ENCODE results near the gene SCNN1A. TPM values are rescaled to one million over a fixed set of nuclear protein-coding genes. Genes with fewer than 3 reads are reported as not detected.
A peak's percentile ranks its signal among the peaks of the same experiment; 100 is the strongest.

Gene SCNN1A
- total RNA-seq, 1 donor from 2014 or later, result 7.1 TPM

DNA sequence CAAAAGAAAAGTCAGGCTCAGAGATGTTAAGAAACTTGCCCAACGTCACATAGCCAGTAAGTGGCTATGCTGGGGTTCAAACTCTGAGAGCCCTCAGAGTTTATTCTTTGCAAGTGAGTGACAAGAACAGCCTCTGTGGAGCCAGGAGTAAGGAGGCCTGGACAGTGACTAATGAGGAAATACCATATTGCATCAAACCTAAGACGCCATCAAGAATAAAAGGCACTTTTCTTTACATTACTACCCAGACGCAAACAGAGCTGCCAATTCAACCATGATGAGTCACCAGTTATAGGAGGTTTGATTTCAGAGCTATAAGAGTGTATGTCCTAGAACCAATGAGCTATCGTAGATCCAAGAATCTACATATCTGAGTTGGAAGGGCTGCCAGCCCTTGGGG lies 42.9 kb downstream of the SCNN1A start:
- peak; percentile 36 for DNase-seq

DNA sequence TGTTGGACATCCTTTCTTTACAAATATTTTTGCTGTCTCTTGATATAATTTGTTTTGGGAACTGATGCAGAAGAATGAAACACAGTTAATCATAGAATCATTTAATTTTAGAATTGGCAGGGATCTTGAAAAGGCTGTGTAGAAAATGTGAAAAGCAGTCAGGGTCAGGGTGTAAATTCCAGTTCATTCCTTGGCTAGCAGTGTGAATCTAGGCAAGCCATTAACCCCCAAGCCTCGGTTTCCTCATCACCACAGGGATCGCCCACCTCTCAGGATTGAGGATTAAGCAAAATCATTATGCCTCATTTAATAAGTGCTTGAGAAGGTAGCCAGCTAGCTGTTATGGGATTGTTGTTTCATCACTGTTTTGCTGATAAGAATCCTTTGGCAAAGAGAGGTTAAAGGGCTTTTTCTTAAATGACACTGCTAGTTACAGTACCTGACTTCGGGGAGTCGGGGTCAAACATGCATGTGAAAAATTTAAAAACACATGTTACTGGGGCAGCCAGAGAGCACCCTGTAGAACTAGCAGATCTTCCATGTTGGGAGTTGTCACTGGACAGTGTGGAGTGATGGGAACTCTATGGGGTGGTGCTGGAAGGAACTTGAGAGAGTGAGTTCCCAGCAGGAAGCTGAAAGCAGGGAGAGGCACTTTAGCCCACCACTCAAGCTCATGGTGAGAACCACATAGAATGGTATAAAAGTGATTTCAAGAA lies 44.2 kb downstream of the SCNN1A start:
- DNase-seq, result no peak

- DNase-seq, result no peak
These were observed 45.2 kb downstream of the SCNN1A start for GRCh38 chr12:6330192-6330591.

DNA sequence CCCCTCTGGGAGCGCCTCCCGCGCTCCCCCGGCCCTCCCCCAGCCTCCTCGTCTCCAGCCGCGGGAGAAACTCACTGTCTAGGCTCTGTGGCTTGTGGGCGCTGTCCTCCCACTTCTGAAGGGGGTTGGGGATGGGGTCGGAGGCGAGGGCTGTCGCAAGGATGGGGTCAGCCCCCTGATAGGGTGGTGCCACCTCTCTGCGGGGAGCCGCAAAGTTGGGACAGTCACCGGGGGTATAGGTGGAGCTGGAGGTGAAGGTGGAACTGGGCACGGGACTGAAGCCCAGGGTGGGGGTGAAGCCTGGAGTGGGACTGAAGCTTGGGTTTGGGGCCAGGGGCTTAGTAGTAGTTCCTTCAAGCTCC lies 45.7 kb downstream of the SCNN1A start:
- DNase-seq, result no peak

- no peak for DNase-seq
These were observed 46.2 kb downstream of the SCNN1A start for GRCh38 chr12:6328945-6329702.

DNA sequence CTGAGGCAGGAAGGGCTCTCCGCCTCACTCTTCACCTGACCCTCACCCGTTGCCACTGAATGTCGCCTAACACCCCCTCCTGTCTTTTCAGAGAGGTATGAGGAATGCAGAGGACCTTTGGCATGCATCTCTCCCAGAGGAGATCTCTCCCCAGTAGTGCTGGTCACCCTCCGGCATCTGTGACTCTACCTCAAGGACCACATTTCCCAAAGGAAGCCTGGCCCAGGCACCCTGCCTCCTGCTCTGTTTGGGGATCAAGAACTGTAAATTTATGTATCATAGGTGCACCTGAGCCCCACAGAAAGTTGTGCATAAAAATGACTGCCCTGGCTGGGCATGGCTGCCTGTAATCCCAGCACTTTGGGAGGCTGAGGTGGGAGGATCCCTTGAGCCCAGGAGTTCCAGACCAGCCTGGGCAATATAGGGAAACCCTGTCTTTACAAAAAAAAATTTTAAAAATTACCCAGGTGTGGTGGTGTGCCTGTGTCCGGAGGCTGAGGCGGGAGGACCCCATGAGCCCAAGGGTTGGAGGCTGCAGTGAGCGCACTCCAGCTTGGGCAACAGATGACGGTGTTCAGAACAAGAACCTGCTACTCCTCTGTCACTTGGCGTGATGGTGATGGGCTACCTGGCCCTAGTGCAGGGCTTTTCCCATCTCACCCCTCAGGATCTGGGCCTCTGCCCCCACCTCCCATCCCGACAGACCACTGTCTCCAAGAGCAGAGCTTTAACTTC lies 47.2 kb downstream of the SCNN1A start:
- DNase-seq, result no peak

- DNase-seq, result no peak
These were observed 47.9 kb downstream of the SCNN1A start for GRCh38 chr12:6327229-6328041.

- DNase-seq, result peak; percentile 71
These were observed 48.8 kb downstream of the SCNN1A start for GRCh38 chr12:6326316-6327228.

GRCh38 chr12:6324936-6325750 lies 50.2 kb downstream of the SCNN1A start:
- DNase-seq, result peak; percentile 14

DNA sequence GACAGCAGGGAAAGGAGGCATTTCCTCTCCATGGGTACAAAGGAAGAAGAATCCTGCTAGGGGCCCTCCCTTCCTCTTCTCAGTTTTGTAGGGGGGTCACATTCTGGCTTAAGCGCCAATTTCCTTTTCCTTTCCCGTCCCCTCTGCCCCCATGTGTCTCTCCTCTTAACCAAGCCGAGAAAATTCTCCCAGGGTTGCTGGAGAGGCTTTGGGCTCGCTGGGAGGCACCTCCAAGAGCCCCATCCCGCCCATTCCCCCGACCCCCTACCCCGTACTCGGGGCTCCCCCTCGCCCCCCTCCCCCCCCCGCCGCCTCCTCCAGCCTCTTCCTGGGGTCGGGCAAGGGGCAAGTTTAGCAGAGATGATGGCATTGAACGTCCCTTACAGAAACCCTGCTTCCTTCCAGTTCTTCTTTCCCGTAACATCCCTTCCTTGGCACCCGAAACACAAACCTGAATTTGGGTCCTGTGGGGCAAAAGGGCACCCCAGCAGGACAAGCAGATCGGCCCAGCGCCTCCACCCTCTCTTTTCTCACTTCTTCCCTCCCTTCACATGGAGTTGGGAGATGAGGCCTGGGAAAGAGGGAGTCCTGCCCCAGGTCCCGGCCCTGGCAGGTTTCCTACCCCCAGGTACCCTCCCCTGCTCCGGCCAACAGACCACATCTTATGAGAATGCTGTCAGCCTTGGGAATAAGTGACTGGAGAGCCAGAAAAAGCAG lies 51.2 kb downstream of the SCNN1A start:
- DNase-seq, result no peak

GRCh38 chr12:6323340-6323994 lies 51.9 kb downstream of the SCNN1A start:
- peak; percentile 97 for DNase-seq

- DNase-seq, result no peak
These were observed 52.4 kb downstream of the SCNN1A start for GRCh38 chr12:6322969-6323339.

DNA sequence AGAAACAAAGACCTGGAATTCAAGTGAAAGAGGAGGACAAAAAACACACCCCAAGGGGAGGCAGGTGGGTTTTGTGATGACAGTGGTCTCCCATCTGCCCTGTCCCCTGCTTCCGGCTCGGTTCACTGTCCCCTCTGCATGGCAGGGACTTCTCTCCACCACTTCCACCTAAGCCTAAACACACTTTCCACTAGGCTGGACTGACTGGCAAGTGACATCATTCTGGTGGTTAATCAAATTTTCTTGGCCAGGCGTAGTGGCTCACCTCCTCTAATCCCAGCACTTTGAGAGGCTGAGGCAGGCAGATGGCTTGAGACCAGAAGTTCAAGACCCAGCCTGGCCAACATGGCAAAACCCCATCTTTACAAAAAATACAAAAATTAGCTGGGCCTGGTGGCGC lies 53.0 kb downstream of the SCNN1A start:
- peak; percentile 64 for DNase-seq

DNA sequence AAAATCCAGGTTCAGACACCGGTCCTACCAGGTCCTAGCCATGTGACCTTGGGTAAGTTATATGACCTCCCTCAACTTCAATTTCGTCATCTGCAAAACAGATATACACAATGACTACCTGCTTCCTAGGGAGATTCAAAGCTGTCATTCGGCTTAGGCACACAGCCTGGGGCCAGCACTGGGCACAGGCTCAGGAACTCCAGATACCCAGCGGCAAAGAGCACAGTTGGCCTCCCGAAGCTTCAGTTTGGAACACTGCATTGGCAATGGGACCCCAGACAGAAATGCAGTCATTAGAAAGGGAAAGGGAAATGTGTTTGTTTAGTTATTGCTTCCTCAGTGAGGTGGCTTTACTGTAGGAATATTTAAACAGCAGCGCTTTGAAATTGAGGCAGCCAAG lies 53.5 kb downstream of the SCNN1A start:
- DNase-seq, result peak; percentile 40

DNA sequence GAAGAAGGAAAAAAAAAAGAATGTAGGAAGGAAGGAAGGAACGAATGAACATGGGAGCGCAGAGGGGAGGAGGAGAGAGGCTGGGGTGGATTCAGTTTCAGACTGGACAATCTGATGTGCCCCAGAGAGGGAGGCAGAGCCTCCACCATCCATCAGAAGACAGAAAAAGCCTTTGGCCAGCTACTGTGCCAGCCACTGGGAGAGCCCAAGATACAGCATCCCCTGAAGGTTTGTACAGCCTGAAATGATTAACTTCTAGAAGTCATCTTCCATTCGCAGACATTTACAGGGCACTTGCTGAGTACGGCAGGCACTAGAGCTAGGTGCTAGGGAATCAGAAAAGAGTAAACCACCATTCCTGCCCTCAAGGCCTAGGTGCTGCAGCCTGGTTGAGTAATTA lies 55.9 kb downstream of the SCNN1A start:
- no peak for DNase-seq

GRCh38 chr12:6318440-6318879 lies 56.9 kb downstream of the SCNN1A start:
- no peak for DNase-seq

DNA sequence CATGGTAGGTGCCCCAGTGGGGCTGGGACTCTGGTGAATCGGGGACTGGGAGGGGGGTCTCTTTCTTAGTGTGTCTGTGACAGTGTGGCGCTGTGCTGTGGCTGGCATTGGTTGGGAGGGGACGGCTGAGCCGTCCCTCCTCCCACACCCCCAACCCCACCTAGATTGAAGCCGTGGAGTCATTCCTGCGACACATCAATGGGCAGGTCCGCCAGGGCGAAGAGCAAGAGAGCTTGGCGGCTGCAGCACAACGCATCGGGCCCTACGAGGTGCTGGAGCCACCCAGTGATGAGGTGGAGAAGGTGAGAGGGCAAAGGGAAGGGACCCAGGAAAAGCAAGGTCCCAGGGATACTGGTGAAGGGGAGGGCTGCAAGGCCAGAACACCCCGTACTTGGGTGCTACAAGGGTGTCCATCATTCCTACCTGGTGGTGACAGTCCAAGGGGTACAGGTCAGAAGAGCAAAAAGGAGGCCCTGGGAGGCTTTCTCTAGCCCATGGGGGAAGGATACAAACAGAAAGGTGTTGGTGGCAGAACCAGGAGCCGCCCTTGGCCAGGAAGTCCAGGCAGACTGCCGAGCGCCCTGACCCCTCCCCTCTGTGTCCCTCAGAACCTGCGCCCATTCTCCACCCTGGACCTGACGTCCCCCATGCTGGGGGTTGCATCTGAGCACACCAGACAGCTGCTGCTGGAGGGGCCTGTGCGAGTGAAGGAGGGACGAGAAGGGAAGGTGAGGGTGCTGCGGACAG lies 57.5 kb downstream of the SCNN1A start:
- no peak for DNase-seq

DNA sequence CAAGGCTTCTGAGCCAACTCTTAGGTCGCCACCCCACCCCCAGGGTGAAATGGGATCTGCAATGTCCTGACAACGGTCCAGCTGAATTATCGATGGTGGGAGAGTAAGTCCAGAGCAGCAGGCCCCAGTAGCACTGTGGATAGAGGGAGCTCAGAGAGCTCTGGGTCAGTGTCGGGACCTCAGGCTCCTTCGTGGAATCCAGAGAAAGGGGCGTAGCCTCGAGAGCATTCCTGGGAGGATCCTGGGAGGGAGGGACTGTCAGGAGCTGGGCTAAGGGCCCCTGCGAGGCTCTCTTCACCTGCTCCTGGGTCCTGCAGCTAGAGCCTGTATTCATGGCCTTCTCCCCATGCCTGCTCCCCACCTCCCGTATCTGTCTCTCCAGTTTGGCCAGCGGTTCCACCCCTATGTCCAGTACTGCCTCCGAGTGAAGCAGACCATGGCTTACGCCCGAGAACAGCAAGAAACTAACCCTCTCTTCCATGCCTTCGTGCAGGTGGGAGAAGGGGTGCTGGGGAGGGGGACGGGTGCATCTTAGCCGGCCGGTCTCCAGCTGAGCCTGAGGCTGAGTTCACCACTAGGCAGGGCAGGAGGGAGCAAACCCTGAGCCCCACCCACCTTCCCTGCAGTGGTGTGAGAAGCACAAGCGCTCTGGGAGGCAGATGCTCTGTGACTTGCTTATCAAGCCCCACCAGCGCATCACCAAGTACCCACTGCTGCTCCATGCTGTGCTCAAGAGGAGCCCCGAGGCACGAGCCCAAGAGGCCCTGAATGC lies 58.3 kb downstream of the SCNN1A start:
- DNase-seq, result no peak
